DMS153 treated with DMSO at 0.1 percent for 48 hours (cell line): ENCODE measurements around the gene HUWE1.
A peak's percentile ranks its signal among the peaks of the same experiment; 100 is the strongest.
"Not testable (repeated sequence)": the region's sequence is repeated elsewhere in the genome, so short reads cannot be mapped to it uniquely, and the experiment has no call there.

ENCODE experiments used
- DNase-seq: peaks from one replicate; lab custom pipeline; 2025; ENCODE audit not compliant: unreplicated experiment; lab: John Stamatoyannopoulos, UW

The HUWE1 gene, protein sequence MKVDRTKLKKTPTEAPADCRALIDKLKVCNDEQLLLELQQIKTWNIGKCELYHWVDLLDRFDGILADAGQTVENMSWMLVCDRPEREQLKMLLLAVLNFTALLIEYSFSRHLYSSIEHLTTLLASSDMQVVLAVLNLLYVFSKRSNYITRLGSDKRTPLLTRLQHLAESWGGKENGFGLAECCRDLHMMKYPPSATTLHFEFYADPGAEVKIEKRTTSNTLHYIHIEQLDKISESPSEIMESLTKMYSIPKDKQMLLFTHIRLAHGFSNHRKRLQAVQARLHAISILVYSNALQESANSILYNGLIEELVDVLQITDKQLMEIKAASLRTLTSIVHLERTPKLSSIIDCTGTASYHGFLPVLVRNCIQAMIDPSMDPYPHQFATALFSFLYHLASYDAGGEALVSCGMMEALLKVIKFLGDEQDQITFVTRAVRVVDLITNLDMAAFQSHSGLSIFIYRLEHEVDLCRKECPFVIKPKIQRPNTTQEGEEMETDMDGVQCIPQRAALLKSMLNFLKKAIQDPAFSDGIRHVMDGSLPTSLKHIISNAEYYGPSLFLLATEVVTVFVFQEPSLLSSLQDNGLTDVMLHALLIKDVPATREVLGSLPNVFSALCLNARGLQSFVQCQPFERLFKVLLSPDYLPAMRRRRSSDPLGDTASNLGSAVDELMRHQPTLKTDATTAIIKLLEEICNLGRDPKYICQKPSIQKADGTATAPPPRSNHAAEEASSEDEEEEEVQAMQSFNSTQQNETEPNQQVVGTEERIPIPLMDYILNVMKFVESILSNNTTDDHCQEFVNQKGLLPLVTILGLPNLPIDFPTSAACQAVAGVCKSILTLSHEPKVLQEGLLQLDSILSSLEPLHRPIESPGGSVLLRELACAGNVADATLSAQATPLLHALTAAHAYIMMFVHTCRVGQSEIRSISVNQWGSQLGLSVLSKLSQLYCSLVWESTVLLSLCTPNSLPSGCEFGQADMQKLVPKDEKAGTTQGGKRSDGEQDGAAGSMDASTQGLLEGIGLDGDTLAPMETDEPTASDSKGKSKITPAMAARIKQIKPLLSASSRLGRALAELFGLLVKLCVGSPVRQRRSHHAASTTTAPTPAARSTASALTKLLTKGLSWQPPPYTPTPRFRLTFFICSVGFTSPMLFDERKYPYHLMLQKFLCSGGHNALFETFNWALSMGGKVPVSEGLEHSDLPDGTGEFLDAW (N-terminal part only)

DNA sequence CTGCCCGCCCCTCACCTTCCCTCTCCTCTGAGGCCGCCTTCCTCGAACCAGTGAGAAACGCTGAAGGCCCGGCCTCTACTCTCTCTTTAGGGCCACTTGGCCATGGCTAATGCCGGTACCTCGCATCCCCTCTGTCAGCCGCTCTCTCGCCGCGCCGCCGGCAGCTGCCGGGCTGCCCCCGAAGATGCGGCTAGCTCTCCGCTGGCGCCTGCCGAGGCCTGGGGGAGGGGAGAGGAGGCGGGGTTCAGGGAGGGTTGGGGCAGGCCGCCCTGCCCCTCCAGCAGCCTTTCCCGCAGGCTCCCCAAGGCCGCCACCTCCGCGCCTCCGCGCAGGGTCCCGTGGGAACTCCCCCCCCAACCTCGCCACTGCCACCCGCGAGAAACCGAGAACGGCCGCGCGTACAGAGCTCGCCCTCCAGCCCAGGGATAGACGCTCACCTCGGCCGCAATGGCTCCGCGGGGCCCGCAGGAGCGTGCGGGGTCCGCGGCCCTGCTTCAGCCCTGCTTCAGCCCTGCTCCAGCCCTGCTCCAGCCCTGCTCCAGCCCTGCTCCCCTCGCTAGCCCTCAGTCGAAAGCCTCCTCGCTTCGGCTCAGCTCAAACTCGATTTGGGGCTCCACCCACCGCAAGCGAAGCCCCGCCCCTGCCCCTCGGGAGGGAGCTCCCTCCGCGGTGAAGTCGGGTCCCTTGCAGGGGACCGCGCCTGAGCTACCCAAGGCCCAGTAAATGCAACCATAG is at the start of gene HUWE1:
Gene HUWE1 (minus strand): TSS at position 569 of the 735 bp plus-strand sequence. CDS start 32,612 bp downstream, outside the sequence.
- peak; percentile 39 for DNase-seq

DNA sequence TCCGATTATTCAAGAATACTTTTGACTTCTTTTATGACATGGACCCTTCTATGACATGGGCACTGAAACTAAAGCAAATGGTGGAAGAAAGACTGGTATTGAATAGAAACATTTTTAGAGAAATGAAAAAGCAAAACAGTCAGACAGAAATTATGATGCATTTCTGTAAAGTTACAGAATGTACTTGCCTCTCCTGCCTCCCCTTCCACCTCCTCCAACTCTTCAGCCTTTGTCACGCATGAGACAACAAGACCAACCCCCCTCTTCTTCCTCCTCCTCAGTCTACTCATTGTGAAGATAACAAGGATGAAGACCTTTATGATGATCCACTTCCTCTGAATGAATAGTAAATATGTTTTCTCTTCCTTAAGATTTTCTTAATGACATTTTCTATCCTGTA is 46.3 kb upstream of the HUWE1 start:
- DNase-seq = no peak

DNA sequence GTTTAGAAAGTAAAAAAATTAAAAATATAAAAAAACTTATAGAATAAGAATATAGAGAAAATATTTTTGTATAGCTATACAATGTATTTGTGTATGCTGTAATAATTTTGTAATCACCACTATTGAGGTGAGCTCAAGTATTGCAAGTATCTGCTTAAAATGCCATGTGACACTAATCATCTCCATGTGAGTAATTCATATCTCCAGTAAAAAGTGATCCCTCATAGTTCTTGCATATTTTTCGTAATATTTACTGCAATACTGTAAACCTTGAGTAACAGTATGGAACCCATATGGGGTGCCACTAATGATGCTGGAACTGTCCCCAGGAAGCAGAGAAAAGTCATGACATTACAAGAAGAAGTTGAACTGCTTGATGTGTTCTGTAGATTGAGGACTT is 43.2 kb upstream of the HUWE1 start:
- no peak for DNase-seq

DNA sequence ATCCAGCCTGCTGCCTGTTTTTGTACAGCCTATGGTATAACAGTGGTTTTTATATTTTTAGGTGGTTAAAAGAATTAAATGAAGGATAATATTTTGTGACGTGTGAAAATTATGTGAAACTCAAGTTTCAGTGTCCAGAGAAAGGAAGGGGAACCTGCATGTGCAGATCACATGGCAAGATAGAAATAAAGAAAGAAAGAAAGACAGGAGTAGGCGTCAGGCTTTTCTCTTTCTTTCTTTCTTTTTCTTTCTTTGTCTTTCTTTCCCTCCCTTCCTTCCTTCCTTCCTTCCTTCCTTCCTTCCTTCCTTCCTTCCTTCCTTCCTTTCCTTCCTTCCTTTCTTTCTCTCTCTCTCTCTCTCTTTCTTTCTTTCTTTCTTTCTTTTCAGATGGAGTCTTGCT is 42.0 kb upstream of the HUWE1 start:
- DNase-seq = no peak

DNA sequence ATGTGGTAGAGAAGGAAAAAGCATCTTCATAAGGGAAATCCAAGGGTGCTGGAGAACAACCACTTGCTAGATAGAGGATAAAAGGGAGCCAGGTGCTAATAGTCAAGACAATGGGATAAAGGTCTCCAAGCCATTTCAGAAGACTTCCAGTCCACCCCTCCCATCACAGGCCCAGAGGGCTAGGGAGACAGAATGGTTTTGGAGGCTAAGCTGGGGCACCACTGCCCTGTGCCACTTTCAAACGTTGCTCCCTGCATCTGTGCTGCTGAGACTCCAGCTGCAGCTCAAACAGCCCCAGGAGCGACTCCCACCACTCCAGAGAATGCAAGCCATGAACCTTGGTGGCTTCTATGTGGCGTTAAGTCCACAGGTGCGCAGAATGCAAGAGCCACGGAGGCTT is 38.4 kb upstream of the HUWE1 start:
- DNase-seq = no peak

DNA sequence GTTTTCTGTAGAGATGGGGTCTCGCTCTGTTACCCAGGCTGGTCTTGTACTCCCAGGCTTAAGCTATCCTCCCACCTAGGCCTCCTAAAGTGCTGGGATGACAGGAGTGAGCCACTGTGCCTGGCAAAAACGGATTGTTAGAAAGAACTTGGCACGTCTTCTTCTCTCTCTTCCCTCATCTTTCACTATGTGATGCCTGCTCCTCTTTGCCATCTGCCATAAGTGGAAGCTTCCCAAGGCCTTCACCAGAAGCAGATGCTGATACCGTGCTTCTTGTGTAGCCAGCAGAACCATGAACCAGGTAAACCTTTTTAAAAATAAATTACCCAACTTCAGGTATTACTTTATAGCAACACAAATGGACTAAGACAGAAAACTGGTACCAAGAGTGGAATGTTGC is 36.9 kb upstream of the HUWE1 start:
- DNase-seq = no peak

DNA sequence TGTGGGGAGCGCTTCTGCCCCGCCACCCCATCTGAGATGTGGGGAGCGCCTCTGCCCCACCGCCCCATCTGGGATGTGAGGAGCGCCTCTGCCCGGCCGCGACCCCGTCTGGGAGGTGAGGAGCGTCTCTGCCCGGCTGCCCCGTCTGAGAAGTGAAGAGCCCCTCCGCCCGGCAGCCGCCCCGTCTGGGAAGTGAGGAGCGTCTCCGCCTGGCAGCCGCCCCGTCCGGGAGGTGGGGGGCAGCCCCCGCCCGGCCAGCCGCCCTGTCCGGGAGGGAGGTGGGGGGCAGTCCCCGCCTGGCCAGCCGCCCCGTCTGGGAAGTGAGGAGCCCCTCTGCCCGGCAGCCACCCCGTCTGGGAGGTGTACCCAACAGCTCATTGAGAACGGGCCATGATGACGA is 35.1 kb upstream of the HUWE1 start:
- not testable (repeated sequence) for DNase-seq

DNA sequence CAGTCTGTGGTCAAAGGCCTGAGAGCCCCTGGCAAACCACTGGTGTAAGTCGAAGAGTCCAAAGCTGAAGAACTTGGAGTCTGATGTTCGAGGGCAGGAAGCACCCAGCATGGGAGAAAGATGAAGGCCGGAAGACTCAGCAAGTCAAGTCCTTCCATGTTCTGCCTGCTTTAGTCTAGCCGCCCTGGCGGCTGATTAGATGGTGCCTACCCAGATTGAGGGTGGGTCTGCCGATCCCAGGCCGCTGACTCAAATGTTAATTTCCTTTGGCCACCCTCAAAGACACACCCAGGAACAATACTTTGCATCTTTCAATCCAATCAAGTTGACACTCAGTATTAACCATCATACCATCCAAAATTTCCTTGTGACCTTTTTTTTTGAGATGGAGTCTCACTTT is 33.1 kb upstream of the HUWE1 start:
- not testable (repeated sequence) for DNase-seq

DNA sequence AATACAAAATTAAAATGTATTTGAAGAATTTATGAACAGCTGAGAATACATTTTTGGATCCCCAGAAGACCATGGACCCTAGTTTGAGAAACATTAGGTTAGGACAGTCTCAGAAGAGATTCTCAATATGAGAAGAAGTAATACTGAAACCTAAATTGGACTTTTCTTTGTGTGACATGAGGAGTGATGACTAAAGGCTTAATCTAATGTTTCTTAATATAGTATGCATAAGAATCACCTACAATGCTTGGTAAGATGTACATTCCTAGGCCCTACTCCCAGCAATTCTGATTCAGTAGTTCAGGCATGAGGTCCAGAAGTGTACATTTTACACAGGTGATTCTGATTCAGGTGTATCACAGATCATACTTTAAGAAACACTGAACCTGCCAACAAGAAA is 31.6 kb upstream of the HUWE1 start:
- DNase-seq = no peak

DNA sequence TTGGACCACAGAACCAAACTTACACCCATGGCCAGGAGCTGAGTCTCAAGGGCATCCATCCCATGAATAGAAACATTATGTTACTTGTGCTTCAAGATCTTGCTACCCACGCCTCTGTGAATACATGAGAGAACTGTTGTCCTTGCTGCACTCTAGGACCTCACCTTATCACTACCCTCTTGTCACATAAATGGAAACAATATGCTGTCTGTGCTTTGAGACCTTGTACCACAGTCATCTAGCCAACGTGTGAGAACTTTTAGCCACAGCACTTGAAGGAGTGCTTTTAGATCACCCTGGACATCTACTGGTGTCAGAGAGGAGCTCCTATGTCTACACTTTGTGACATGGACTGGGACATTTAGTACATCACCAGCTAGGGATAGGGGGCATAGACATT is 30.7 kb upstream of the HUWE1 start:
- no peak for DNase-seq

DNA sequence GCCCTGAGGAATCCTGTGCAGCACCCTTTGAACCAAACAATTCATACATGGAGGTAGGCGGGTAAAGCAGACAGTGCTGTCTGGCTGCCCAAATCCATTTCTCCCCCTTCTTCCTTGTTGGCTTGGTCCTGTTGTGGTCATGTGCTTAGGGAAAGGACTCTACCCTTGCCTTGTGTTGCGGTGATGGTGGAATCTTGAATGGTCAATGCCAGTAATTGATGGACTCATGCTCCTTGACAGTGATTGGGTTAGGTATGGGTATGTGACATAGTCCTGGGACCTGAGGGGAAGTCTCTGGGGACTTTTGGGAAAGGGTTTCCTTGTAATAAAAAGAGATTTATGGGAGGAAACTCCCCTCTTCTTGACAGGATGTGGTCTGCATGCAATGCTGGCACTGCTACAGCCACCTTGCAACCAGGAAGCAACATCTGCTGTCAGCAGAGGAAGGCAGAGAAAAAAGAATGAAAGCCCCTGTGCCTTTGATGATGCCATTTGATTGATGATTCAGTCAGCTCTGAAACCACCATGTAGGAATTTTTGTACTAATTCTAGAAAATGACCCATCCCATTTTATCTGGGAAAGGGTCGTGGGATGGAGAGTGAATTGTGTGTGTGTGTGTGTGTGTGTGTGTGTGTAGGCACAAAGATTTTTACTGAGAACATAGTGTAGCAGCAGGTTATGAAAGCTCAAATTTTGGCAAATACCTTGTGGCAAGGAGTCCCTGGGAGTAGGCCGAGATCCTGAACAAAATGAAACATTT is 30.0 kb upstream of the HUWE1 start:
- DNase-seq = no peak

DNA sequence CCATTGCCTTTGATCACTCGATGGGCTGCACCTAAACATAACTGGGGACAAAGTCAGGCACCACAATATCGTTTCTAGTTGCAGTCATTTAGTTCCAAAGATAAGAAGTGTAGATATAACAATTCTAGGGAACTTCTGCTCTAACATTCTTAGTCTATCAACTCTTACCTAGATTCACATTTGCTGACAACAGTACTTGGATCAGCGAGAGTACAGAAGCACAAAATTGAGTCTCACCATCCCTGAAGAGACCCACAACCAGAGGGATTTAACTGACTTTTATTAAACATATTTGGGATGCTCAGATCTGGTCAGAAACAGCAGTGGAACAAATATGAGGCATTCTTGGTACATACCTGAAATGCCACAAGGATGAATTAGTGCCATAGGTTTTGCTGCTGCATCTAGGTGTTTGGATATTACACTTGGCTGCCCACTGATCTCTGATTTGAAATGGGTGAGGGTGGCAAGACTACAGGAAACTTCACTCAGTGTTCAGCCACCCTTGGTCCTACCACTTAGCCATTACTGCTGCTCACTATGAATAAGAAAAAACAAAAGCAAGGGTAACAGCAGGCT is 28.9 kb upstream of the HUWE1 start:
- DNase-seq = no peak

DNA sequence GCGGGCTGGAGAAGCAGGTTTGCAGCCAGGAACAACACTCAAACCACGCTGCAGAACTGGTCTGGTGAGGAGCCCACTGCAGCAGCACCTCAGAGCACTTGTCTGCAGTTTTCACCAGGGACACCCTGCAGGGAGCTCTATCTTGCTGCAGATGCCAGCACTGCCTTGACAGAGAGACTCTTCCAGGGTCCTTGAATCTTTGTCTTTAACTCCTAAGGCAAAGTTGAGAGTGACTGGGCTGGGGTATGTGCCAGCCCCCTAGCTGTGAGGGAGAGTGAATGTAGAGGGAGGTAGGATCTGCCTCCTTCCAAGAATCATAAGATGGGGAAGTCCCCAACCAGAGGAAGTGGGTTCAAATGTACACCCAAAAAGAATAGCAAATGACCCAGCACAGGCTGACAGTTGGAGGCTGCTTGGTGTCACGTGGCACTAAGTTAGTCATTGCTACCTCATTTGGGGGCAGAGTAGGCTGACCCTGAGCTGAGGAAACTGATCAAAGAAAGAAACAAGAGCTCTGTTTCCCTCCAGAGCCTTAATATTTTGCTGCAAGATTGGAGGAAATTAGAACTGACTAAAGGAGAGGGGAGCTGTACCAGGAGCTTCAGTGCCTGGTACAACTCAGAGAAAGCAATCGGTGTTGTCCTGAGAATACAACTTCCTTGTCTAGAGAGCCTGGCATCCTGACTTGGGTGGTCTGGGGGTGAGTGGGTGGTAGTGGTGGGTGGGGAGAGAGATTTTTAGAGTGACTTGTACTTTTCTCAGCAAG is 28.2 kb upstream of the HUWE1 start:
- no peak for DNase-seq

DNA sequence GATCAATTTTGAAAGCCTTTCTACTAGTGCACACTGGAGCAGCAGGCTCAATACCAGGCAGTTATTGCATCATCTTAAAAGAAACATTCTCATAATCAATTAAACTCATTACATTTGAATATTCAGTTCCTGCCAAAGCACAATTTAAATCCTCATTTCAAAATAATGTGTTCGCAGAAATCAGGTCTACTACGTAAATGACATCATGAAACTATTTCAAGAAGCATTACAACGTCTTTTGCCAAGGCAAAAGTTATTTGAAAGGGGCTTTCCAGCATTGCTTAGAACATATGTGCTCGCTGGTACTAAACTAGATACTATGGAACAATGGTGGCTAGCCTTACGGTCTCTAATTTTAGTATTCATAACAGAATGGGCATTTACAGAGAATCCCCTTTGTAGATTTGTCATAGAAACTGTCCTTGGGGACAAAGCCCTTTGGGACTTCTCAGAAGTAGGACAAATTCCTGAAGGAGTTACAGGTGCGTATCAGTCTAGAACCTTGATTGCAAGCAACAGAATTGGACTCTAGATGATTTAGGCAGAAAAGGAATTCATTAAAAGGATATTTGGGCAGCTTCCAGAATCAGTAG is 27.6 kb upstream of the HUWE1 start:
- DNase-seq = no peak

DNA sequence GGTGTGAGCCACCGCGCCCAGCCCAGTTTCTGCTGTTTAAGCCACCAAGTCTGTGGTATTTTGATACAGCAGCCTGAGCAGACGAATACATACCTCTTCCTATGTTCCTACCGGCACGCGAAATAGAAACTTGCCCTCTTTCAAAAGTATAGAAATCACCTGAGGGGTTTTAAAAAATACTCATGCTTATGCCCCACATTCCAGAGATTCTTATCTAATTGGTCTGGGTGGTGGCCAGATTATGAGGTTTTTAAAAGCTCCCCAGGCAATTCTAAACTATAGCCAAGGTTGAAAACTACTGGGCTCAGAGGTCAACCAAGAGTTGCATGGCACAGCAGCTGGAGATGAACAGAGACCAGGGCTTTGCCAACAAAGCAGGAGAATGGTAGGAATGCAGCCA is 24.9 kb upstream of the HUWE1 start:
- DNase-seq = no peak

DNA sequence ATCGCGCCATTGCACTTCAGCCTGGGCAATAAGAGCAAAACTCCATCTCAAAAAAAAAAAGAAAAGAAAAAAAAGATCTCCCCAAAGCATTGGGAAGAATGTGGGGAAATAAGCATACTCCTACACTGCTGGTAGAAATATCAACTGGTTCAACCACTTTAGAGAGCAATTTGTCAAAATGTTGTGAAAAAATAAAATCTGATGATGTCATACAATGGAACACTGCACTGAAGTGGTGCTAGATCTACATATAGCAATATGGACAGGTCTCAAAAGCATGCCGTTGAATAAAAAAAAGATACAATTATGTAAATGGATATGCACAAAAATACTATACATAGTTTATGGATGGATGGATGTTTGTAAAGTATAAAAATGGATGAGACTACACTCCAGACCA is 18.3 kb upstream of the HUWE1 start:
- no peak for DNase-seq

DNA sequence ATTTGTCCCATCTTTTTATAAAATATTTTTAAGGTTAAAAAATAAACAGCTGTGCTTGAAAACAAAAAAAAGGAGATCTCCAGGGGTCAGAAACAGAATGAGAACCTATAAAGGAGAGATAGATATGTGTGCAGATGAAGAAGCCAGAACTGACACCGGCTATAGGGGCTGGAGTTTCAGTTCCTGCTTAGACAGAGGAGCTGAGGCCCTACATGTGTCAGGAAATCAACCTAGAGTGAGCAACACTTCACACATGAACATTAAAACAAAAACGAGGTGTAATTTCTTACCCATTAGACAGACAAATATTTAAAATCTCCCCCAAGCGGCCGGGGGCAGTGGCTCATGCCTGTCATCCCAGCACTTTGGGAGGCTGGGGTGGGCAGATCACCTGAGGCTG is 17.8 kb upstream of the HUWE1 start:
- DNase-seq = no peak

DNA sequence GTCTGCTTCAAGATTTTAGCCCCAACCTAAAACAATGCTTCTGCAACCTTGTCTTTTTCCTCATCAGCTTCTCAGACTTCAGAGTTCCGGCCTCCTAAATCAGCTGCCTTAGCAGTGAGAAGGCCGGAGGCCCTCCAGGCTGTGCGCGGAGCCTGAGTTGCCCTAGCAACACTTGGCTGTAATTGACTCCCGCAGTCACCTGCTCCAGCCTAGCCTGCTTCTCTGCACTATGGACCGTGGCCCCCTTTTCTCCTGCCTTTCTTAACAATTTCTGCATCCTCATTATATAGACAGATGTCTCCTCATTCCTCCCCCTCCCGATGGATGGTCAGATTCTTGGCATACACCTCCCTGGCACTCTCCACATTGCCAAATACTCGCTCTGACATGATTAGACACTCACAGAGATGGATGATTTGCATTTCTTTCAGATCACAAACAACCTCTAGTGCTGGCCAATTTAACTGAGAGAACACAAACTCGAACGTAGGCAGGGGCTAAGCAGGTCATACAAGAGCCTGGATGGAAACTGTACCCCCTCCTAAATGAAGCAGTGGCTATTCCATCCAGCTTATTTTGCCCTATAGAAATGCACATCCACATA is 9.5 kb upstream of the HUWE1 start:
- no peak for DNase-seq
